ENCODE data around the gene NCK2.
A peak's percentile ranks its signal among the peaks of the same experiment; 100 is the strongest.

Gene NCK2

DNA sequence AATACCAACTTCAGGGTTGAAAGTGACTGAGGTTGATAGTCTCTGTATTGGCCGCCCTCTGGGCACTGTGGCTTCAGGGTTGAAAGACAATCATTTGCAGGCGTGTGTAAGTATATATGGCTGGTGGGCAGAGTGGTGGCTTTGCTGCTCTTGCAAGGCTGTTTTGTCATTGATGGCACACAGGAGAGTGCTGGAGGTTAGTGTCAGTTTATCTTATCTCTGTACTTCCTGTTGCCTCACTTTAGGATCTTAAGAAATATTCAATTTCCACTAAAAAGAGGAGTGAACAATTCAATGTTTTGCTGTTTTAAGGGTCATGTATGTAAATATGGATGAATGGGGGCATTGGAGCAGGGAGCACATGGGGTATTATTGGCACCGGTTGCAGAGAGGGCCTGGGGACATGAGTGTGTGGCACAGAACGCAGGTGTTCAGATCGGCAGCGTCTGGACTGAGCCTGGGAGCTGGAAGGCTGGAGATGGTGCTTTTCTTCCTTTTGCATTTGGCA is 51.5 kb downstream of the NCK2 start:
- DNase-seq: no peak

DNA sequence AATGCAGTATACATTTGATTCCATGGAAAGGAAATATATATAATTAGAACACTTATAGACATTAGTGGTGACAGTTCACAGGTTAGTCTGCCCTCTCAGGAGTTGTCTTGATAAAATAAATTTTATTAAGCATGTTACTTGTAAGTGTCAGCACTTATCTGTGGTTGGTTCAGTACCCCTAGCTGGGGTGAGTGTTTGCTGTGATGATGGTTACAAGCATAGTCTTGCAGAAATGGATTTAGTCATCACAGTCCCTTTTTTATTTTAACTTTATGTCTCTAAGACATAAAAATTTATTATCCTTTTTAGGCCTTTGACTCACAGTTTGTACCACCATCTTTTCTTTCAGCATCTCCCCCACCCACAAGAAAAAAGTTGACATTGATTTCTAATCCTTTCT is 52.1 kb downstream of the NCK2 start:
- no peak for DNase-seq

DNA sequence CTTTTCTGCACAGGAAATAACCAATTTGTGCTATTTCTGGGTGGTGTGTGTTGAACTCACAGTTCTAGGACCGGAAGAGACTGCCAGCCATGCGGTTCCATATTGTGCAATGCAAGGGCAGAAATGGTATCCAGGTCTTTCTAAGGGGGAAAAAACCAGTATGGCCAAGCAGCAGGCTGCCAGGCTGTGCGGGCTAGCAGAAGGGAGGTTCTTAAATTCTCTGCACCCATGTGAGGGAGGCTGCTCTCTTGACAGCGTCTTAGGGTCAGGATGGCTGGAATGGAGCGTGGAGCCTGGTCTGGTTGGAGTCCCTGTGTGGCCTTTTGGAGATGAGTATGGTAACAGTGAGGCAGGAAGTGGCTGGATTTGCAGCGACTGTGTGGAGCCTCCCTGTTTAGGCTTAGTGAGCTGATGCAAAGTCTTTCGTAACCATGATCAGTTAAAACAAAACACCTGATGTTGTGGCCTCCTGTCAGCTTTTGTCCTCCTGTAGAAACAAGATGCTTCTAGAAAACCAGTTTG is 52.6 kb downstream of the NCK2 start:
- peak; percentile 50 for DNase-seq

DNA sequence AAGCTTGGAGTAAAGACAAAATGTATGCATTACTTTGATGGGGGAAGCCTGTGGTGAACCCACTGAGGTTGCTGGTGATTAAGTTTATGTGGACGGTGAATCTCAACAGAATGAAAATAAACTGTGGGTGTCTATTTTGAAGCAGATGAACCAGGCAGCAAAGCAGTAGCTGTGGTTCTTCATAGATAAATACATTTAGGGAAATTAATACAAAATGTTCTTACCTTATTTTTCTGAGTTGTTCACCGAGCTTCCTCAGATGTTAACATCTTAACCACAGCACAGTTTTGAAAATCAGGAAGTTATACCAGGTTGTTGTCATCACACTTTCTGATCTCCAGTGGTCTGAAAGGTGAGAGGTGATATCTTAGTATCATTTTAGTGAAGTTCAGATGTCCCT is 53.9 kb downstream of the NCK2 start:
- no peak for DNase-seq

DNA sequence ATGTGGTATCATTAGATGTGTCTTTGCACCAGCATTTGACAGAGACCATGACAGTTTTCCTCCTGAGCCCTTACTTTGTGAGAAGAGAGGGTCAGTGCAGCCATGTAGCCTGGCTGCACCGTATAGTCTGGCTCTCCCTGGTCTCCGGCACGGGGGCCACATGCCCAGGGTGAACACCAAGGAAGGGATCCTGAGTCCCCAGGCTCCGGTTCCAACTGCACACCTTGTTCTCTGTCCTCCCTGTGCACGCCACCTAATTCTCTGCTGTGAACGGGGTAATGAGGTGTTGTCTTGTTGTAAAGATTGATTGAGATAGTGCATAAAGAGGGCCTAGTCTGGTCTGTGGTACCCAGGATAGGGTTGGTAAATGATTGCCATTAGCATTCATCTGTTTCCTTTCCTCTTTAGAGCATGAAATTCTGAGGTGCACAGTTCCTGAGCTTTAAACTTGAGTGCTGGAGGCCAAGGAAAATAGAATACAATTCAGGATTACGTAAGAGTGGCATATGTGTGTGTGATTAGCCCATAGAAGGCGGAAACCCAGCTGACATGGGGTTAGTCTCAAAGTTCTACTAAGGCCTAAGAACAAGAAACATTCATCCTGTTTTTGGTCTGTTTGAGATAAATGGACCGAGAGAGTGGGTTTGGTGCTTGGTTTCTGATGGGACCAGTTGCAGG is 55.5 kb downstream of the NCK2 start:
- peak; percentile 64 for DNase-seq

DNA sequence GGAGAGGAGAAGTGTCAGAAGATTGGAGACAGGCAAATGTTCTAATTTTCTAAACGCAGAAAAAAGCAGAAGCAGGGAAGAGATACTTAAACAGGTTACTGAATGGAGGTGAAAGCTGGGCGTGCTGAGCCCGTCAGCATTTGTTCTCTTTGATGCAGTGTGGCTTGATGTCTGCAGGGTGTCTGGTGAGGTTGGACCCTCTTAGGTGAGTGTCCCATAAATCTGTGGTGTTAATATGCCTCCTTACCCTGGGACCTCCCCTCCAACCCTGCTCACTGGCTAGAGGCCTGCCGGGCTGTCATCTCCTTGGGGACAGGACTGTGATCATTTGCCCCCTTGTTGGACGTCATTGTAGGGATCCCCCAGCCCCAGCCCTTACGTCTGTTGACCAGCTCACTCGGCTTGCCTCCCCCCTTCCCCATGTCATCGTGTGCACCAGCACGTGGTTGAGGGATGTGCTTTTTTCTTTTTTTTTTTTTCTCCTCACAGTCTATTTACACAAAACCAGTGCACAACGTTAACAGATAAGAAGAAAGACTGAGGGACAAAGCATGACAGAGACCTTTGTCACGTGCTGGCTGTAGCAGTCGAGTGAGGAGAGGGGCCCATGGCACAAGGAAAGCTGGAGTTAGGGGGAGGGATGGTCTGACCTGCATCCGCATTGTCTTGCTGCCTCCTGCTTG is 56.4 kb downstream of the NCK2 start:
- DNase-seq: no peak

DNA sequence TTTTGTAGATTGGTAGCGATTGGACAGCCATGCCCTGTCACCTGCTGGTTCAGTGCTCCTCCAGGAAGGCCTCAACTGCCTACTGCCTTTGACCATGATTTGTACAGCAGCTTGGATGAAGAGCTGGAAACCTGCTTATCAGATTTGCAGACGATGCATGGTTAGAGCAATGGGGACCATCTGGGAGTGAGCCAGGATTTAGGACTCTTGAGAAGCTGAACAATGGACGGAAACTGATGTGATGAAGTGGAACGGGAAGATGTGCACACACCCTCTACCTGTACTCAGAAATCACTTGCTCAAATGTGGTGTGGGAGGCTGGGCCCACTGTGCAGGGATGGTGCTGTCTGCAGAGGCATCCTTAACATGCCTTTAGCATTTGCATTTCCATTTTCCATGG is 57.2 kb downstream of the NCK2 start:
- no peak for DNase-seq

DNA sequence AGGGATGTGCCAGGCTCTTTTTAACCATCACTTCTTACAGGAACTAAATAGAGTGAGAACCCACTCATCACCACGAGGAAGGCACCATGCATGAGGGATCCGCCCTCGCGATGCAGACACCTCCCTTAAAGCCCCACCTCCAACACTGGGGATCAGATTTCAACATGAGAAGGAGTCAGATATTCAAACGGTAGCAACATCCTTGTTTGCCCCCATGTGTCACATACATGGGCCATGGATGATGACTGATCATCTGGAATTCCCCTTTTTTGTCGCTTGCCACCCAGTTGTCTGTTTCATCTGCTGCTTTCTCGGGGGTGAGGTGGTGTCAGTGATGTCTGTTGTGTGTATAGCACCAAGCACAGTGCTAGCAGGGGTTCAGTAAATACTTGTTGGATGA is 57.9 kb downstream of the NCK2 start:
- peak; percentile 71 for DNase-seq

DNA sequence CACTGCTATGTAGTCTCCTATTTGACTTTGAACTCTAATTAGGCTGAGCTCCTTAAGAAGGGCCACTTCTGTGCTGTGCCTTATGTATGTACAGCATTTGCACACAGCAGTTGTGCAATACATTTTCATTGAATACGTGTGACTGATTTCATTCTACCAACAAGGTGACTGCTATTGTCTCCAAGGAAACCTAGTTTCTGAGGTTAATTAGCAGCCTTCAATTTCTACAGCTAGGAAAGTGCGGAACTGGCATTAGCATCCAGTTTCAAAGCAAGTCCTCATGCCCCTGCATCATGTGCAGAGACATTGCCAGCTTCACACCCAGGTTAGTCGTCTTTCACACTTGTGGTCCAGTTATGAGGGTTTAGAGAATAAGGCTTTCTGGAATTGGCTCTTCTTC is 58.6 kb downstream of the NCK2 start:
- DNase-seq: no peak

DNA sequence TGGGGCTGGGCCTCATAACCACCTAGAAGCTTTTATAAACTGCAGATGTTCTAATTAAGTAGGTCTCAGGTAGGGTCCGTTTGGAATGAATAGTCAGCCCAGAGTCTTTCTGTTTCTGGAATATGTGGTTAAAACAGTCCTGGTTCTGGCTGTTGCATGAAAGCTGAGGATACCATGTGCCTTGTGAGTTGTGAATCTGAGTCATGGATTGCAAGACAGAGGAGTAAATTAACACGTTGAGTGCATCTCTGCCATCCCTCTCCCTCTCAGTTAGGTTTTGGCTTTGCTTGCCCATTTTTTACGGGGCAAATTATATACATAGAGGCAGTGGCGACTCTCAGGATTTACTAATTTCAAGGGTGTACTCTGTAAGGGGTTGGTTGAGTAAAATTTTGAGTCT is 59.1 kb downstream of the NCK2 start:
- DNase-seq: no peak

DNA sequence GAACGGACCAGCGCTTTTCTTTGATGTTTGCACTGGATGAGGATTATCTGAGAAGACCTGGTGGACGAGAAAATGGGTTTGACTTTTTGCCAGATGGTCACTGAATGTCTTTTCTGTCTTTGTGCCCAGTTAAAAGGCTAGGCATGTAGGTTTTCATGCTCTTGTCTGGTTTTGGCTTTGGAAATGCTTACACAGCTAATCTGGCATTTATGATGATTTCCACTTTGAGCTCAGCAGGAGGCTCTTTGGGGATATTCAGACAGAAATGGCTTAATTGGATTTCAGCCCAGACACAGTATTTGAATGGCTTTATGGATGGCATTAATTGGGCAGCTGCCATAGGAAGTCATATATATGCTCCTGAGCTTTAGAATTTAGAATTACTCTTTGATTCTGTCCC is 59.6 kb downstream of the NCK2 start:
- no peak for DNase-seq

DNA sequence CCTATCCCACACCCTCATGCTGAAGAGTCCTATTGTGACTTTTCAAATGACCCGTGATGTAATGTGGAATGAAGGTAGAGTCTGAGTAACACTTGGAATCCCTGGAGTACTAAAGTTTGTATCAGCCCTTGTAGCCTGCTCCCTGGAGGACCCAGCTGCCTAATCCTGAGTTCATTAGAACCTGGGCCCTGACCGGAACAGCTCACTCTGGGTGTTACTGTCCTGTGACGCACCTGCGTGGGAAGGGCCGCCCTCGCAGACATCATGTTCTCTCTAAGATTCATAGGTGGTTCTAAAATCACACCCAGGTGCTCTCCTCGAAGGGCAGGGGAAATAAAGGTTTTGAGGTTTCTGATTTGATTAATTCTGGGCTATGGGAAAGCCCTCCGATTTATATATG is 62.3 kb downstream of the NCK2 start:
- no peak for DNase-seq

DNA sequence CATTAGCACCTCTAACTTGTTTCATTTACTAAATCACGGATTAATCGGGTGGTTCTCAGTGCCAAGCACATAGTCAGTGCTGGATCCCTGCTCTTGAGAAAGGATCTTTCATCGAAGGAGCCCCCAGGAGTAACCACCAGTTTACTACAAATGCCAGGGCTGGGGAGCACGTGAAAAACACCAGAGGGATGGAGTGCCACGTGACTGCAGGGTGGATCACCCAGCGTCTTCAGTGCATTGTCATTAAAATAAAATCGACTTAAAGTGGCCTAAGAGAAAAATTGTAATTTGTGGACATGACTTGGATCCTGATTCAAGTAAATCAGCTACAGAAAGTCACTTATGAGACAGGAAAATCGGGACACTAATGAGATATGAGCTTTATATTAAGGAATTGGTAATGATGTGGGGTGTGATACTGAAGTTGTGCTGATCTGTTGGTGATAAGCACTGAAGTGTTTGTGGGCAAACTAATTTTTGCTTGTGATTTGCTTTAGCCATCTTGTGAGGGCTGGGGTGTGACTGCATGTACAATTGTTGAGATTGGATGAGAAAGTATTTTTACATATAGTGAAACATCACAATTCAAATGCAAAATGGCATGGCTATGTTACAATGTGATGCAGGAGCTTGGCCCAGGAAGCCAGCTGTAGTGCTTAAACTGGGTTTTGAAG is 63.8 kb downstream of the NCK2 start:
- DNase-seq: no peak

DNA sequence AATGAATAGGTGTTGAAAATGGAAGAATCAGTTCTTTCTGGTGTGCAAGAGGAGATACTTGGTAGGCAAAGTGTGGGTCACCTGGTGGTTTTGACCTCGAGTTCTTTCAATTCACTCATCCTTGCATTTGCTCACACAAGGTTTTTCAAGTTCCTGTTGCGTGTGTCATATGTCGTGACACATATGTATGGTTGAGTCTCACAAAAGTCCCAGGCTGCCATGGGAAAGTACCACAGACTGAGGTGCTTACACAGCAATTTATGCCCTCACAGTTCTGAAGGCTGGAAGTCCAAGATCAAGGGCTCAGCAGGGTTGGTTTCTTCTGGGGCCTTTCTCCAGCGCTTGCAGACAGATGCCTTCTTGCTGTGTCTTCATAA is 64.4 kb downstream of the NCK2 start:
- peak; percentile 13 for DNase-seq

DNA sequence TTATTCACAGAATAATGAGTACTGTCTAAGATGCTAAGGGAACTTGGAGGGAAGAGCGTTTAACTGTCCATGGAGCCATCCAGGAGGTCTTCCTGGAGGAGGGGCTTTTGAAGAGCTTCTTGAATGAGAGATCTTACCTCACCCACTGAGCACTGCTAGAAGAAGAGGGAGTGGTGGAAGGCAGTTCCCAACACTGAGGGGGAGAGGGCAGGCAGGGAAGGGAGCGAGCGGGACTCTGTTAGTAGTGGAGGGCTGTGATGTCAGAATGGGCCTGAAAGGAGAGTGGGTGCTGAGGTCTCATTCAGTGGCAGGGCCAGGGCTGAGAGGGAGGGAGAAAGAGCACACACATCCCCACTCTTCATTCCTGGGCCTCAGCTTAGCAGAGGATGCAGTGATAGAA is 65.0 kb downstream of the NCK2 start:
- no peak for DNase-seq

DNA sequence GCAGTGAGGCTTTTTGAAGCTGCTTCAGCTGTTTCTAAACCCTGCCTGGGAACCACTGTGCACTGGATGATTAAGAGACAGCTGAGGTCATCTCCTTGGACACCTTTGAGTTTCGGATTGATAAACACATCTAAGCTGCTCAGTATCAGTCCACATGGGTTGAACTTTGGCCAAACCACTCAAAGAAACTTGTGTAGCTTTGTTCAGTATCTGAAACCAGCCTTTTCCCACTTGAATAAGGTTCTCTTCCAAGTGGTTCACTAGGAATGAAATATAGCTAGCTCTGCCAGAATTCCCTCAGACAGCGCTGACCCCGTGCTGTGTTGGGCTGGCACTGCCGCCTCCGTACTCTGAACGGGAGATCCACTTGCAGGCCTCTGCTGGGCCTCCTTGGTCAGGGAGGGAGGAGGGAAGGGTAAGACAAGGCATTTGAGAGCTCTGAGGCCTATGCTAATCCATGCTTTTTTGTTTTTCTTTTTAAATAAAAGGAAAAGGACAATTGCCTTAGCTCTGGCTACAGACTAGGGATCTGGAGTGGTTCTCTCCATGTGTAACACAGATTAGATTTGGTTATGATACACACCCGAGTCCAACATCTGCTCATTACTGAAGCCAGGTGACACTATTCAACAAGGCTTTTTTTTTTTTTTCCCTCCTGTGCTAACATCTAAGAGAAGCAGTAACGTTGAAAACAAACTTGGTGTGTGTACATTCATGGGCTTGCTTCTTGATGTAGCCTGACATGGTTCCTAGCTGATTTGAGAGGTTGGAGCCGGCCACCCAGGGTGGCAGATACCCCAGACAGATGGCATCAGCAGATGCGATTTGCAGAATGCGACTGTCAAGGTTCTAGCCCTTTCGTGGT is 67.7 kb downstream of the NCK2 start:
- DNase-seq: no peak

DNA sequence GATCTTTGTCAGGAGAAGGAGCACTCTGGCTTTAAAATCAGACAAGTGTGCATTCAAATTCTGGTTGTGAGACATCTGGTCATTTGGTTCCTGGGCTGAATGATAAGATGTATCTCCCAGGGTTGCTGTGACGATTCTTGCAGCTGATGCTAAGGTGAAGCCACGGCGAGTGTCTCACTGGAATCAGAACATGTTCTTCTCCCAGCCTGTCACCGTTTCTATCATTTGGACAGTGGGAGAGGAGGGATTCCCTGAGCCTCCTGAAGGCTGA is 68.3 kb downstream of the NCK2 start:
- DNase-seq: no peak

DNA sequence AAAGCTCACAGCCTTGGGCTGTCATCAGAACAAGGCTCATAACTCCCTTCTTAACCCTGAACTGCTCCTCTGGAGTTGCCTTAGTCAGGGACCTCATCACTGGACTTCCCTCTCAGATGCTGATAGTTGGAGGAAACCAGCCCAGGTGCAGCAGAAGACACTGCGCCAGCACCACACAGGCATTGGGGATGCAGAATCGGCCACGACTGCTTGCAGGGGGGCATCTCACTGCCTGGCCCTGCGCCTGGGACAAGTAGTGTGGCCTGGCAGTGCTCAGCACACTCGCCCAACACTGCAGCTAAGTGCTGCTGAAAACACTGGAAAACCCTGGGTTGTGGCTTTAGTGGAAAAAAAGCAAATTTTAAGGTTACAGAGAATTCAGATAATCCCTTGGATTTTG is 68.7 kb downstream of the NCK2 start:
- no peak for DNase-seq

DNA sequence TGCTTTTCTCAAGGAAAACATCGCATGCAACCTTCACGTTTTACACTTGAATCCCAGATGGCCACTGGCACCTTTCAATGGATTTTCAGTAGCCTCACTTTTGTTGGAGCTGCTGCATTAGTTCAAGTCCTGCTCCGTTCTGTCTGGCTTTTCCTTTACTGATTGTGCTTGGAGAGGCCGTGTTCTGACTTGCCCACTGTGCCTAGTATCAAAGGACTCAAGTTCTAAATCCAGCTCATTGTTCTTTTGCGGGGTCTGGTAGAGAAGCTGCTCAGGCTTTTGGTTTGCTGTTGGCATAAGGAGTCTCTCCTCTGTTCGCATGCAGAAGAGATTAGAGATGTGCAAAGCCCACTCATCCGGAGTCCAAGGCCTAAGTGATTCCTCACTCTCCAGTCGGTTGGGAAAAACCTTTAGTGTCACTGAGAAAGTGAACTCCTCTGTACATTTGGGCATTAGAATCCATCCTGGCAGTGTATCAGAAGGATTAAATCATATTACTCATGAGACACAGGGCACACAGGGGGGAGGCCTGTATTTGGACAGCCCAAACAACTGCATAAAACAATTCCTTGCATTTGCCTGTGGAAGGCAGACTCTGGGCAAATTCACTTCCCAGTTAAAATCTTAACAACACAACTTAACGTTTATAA is 69.7 kb downstream of the NCK2 start:
- DNase-seq: no peak

DNA sequence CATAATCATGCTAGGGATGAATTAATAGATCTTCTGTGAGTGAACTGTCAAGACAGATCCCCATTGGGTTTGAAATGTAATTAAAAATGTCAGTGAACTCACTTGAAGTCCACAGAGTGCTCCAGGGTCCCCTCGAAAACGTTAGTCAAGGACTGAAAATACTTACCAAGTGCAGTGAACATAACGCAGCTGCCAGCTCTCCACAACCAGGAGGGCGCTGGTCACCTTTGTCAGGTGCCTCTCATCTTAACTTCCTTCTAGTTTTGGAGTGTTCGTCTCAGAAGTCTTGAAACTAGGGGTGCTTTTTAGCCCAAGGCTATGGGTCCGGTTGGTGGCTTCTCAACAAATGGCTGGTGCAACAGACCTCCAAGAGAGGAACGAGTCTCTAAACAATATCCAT is 70.7 kb downstream of the NCK2 start:
- no peak for DNase-seq

DNA sequence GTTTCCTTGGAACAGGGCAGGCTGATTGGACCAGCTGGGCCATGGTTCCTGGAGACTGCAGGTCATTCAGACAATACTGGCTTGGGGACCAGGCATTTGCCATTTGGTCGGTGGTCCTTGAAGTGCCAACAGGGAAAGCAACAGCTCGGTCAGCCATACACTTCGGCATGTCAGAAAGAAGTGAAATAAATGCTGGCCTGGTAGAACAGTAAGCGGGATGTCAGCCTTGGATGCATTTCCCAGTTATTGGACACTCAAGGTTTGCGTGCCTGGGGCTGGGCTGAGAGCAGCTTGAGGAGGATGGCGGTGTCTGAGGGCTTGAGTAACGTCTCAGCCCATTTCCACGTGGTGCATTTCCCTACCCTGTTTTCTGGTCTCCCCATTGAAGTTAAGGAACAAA is 75.4 kb downstream of the NCK2 start:
- no peak for DNase-seq

DNA sequence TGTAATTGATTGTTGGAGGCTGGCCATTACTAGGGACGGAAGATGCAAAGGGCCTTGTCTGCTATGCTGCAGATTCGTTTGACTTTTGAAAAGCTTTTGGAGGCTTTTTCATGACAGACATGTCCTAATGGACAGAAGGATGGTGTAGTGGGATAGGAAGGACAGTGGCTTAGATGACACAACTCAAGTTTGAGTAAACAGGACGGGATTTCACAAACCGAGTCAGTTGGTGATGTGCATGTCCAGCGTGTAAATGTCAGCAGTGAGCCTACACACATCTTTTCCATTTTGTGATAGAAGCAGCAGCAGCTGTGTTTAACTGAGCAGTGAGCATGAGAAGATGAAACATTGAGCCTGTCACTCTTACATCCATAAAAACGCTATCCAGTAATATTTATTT is 76.0 kb downstream of the NCK2 start:
- DNase-seq: peak; percentile 37
